HG03175 (cell line): ENCODE measurements around the gene ATP7B.
A peak's percentile ranks its signal among the peaks of the same experiment; 100 is the strongest.

Experiments used
- ATAC-seq: cut with Tn5 transposase; IDR thresholded peaks from one replicate; pipeline ENCODE4 v1.9.1; 2021; ENCODE audit warnings: mild to moderate bottlenecking, moderate library complexity; ENCODE audit not compliant: unreplicated experiment

ATP7B gene

DNA sequence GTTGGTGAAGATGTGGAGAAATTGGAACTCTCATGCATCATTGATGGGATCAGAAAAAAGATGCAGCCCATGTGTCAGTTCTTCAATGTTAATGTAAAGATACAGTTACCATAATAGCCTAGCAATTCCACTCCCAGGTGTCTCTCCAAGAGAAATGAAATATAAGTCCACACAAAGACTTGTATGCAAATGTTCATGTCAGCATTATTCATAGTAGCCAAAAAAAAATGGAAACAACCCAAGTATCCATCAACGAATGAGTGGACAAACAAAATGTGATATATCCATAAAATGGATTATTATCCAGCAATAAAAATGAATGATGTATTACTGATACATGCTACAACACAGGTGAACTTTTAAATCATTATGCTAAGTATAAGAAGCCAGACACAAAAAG is 110.8 kb downstream of the ATP7B start:
- no peak for ATAC-seq

DNA sequence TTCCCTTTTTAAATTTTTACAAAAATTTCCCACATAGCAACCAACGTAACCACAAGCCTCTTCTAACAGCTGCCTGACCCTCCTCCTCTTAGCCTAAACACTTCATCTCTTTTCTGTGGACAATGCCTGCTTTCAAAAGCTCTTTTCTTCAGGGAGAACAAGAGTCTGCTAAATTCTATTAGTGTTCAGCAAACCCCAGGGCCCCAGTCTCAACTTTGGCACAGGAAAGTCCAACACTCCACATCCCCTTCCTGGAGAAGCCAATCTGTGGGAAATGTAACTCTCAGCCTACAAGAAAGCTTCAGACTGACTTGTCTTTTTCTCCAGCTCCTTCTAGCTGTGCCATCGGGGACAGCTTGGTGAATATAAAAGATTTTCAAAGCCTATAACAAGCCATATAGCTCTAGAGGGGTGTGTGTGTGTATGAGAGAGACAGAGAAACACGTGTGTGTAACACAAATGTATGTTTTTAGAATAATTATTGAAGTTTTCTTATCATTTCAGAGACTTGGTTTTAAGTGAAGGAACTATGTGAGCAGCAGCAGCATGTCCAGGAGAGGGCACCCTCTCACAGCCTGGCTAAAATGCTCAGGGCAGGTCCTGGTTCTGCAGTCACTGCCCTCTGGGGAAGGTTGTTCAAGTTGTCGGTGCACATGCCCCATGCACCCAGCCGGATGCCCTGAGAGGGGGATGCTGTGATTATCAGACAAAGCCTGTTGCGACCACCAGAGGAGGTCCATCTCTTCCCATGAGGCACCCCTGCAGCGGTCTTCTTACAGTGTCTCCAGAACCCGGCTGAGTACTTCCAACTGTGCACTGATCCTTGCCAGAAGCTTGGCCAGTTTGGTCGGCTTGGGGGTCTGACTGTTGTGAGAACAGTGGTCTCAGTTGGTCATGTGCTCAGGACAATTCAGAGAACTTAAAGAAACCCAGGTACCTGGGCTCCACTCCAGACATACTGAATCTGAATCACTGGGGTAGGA is 115.1 kb downstream of the ATP7B start:
- peak; percentile 71 for ATAC-seq

DNA sequence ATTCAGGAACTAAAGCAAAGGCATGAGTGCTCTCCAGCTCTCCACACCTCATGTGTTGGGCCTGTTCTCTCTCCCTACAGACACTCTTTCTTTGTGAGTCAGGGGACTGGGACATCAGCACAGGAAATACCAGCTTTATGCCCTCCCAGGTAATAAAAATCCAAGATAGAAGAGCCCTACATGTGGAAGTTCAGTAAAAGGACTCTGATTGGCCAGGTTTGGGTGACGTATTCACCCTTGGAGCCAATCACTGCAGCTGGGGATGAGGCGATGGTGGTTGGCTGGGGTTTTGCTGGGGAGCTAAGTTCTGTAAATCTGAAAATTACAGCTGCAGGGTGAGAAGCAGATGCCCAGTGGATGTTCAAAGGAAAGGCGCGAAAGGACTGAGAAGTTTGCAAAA is 117.0 kb downstream of the ATP7B start:
- no peak for ATAC-seq

DNA sequence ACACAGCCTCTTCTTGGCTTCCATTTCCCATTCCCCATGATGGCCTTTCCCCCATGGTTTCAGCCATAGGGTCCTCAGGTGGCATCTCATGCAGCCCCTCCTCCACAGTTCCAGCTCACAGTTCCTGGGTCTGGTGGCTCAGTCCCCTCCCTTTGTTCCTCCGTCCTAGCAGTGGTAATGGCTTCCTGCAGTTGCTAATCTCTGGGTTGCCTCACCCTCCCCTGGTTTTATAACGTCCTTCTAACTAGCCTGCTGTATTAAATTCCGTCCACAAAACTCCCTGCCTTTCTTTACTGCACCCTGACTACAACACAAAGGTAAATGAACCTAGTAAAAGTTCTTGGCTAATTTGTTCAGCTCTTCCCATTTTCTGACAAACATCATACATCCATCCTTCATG is 118.6 kb downstream of the ATP7B start:
- no peak for ATAC-seq

DNA sequence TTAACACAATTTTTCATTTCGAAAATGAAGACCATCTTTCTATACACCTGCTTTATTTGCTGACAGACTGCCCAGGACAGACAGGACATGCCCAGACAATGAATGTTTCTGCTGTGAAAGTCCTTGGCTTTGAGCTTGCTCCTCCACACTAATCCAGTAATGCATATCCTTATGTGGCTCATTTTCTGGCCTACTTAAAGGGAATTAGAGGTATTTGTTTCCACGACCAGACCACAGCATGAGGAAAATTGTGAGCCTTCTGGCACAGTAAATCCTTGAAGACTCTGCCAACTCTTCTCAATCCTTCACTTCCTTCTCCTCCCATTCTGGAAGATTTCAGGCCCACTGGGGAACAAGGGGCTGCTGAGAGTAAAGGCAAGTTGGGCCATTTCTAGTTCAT is 123.8 kb downstream of the ATP7B start:
- ATAC-seq: no peak

DNA sequence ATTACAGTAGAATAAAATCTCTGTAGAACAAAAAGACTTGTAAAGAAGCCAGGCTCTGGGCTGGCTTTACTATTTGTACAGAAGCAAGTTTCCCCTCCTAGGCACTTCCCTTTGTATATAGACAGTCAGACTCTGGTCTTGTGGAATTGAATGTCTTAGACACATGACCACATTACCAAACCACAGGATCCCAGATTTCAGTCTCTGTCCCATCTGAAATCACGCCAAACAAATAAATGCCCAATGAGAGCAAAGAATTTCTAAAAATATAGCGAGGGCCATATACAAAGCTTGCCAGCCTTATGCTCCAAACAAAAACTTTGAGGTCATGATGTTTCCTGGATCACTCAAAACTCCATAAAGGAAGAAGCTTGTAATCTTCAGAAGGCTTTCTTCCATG is 125.6 kb downstream of the ATP7B start:
- no peak for ATAC-seq

DNA sequence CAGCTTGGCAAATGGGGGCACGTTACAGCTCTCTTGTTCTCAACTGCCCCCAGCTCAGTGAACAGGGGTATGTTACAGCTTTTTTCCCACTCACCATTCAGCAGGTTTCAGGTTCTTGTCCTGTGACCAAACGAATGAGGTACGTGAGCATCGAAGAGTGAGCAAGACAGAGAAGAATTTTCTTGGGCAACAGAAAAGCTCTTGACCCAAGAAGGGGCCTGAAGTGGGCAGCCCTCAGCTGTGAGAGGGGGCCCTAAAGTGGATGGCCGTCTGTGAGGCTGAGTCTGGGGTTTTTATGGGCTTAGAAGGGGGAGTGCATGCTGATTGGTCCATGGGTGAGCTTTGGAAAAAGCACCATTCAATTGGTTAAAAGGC is 128.0 kb downstream of the ATP7B start:
- ATAC-seq: no peak
